Measurements from ENCODE around the gene GPR37. TPM values are rescaled to one million over a fixed set of nuclear protein-coding genes. Genes with fewer than 3 reads are reported as not detected.

Gene GPR37
- total RNA-seq, 1 experiment from 2014 or later = 10.5 TPM

- peak; percentile 34 for DNase-seq
- Histone ChIP-seq H3F3A (ENCODE audit: low read length, unreplicated experiment) (no peaks in the 10 kb centered on the region), H3K4me3 (ENCODE audit: low read length) (no peak overlapping the region), H3K4me1 (ENCODE audit: insufficient read depth, low read length) (peaks cover 17% of the 10 kb centered on the region), H3K79me2 (ENCODE audit: low read length) (no peaks in the 10 kb centered on the region), H3K4me2 (ENCODE audit: low read length) (no peak overlapping the region), H3K9me3 (ENCODE audit: low read length) (peaks cover 8% of the 10 kb centered on the region; the same call in 1 of the 2 replicates), H3K9me2 (replicated peaks; ENCODE audit: low read length) (no peaks in the 10 kb centered on the region), H4K20me1 (ENCODE audit: low read length) (no peaks in the 10 kb centered on the region), H2AFZ (ENCODE audit: low read length) (no peak overlapping the region), H3K36me3 (ENCODE audit: low read depth, low read length) (no peaks in the 10 kb centered on the region; the same call in 1 of the 2 replicates), H3K27ac (ENCODE audit: low read length) (peak overlapping the region; percentile 37), H3K9ac (ENCODE audit: low read length) (no peak overlapping the region), H3K27me3 (ENCODE audit: low read length) (no peaks in the 10 kb centered on the region)
- CTCF ChIA-PET = no interaction called here
- POLR2A ChIA-PET (ENCODE audit: unreplicated experiment) = no interaction called here
- ATAC-seq = peak; percentile 69
- intact Hi-C loops (cut with micrococcal nuclease) = loop anchor here (5.0 kb wide), 1 partner anchor 459 kb away; no protein-coding TSS in a partner anchor
- TF ChIP-seq CTCF (conservative IDR thresholded peaks at IDR 0.05; ENCODE audit: low read depth, low read length) (no peak), EZH2phosphoT487 (IDR thresholded peaks at IDR 0.05; ENCODE audit: borderline replicate concordance, low read length) (no peak), EZH2 (IDR thresholded peaks at IDR 0.05; ENCODE audit: low read length, unreplicated experiment) (no peak)
- no TSS peak for BruUV-seq (replicated peaks)
Observed at GRCh38 chr7:124781418-124781817, 15.8 kb upstream of the GPR37 start.

GRCh38 chr7:124780608-124781007 is 15.0 kb upstream of the GPR37 start:
- no peak overlapping the region for H3K4me2 ChIP-seq (ENCODE audit: low read length)
- no peaks in the 10 kb centered on the region for H3F3A ChIP-seq (ENCODE audit: low read length, unreplicated experiment)
- TF ChIP-seq EZH2 (IDR thresholded peaks at IDR 0.05; ENCODE audit: low read length, unreplicated experiment) (no peak), EZH2phosphoT487 (IDR thresholded peaks at IDR 0.05; ENCODE audit: borderline replicate concordance, low read length) (no peak), CTCF (conservative IDR thresholded peaks at IDR 0.05; ENCODE audit: low read depth, low read length) (no peak)
- POLR2A ChIA-PET (ENCODE audit: unreplicated experiment) = no interaction called here
- H3K79me2 ChIP-seq (ENCODE audit: low read length) = no peaks in the 10 kb centered on the region
- no peaks in the 10 kb centered on the region; the same call in 1 of the 2 replicates for H3K36me3 ChIP-seq (ENCODE audit: low read depth, low read length)
- CTCF ChIA-PET = interaction anchor here (0.8 kb wide), 1 partner anchor 15 kb away, joined by 5 read pairs; the partner anchor contains the start of gene GPR37
- H3K4me1 ChIP-seq (ENCODE audit: insufficient read depth, low read length) = peaks cover 17% of the 10 kb centered on the region
- no peak overlapping the region for H3K9ac ChIP-seq (ENCODE audit: low read length)
- no peaks in the 10 kb centered on the region for H3K9me2 ChIP-seq (replicated peaks; ENCODE audit: low read length)
- peaks cover 8% of the 10 kb centered on the region; the same call in 1 of the 2 replicates for H3K9me3 ChIP-seq (ENCODE audit: low read length)
- H3K27ac ChIP-seq (ENCODE audit: low read length) = peak overlapping the region; percentile 37; the same call in 1 of the 2 replicates
- no TSS peak for BruUV-seq (replicated peaks)
- ATAC-seq (peak; percentile 71), DNase-seq (peak; percentile 53)
- intact Hi-C loops (cut with micrococcal nuclease) = loop anchor here (5.0 kb wide), 1 partner anchor 458 kb away; no protein-coding TSS in a partner anchor
- no peaks in the 10 kb centered on the region for H4K20me1 ChIP-seq (ENCODE audit: low read length)
- no peak overlapping the region for H2AFZ ChIP-seq (ENCODE audit: low read length)
- H3K27me3 ChIP-seq (ENCODE audit: low read length) = no peaks in the 10 kb centered on the region
- H3K4me3 ChIP-seq (ENCODE audit: low read length) = no peak overlapping the region

GRCh38 chr7:124780056-124780455 is 14.5 kb upstream of the GPR37 start:
- no peak for DNase-seq
- Histone ChIP-seq H3K4me1 (ENCODE audit: insufficient read depth, low read length) (peaks cover 16% of the 10 kb centered on the region), H3K36me3 (ENCODE audit: low read depth, low read length) (no peaks in the 10 kb centered on the region; the same call in 1 of the 2 replicates), H3K27ac (ENCODE audit: low read length) (no peak overlapping the region), H3K4me2 (ENCODE audit: low read length) (no peak overlapping the region), H3K4me3 (ENCODE audit: low read length) (no peak overlapping the region), H3F3A (ENCODE audit: low read length, unreplicated experiment) (no peaks in the 10 kb centered on the region), H4K20me1 (ENCODE audit: low read length) (no peaks in the 10 kb centered on the region), H3K9me3 (ENCODE audit: low read length) (peaks cover 8% of the 10 kb centered on the region; the same call in 1 of the 2 replicates), H3K27me3 (ENCODE audit: low read length) (no peaks in the 10 kb centered on the region), H3K79me2 (ENCODE audit: low read length) (no peaks in the 10 kb centered on the region), H3K9me2 (replicated peaks; ENCODE audit: low read length) (no peaks in the 10 kb centered on the region), H2AFZ (ENCODE audit: low read length) (no peak overlapping the region), H3K9ac (ENCODE audit: low read length) (no peak overlapping the region)
- BruUV-seq (replicated peaks) = no TSS peak
- CTCF ChIA-PET = no interaction called here
- POLR2A ChIA-PET (ENCODE audit: unreplicated experiment) = no interaction called here
- no peak for ATAC-seq
- intact Hi-C loops (cut with micrococcal nuclease) = loop anchor here (5.0 kb wide), 1 partner anchor 458 kb away; no protein-coding TSS in a partner anchor
- no peak for TF ChIP-seq EZH2 (IDR thresholded peaks at IDR 0.05; ENCODE audit: low read length, unreplicated experiment)
- no peak for TF ChIP-seq EZH2phosphoT487 (IDR thresholded peaks at IDR 0.05; ENCODE audit: borderline replicate concordance, low read length)
- no peak for TF ChIP-seq CTCF (conservative IDR thresholded peaks at IDR 0.05; ENCODE audit: low read depth, low read length)
